Measurements from ENCODE around the gene SPEM3. TPM values are rescaled to one million over a fixed set of nuclear protein-coding genes. Genes with fewer than 3 reads are reported as not detected.

The SPEM3 gene
- total RNA-seq, 4 donors from 2014 or later = not detected

GRCh38 chr17:7425756-7426155 lies 2.9 kb upstream of the SPEM3 start:
- in situ Hi-C loops (cut with MboI; ENCODE audit: low sequenced_read_pairs in 4 of 4) (loop anchor here in 1 of 4 donors (25.0 kb wide), 1 partner anchor 137 kb away; the partner anchor contains the start of genes SENP3 and TNFSF13), intact Hi-C loops (cut with DNase I; ENCODE audit: low total_unique reads) (no loop called here)
- Histone ChIP-seq H3K27ac (no peak overlapping the region), H3K36me3 (no peaks in the 10 kb centered on the region), H3K4me3 (no peak overlapping the region), H3K9me3 (no peaks in the 10 kb centered on the region), H3K27me3 (no peaks in the 10 kb centered on the region), H3K4me1 (no peaks in the 10 kb centered on the region)
- DNase-seq (no peak), ATAC-seq (no peak)
- TF ChIP-seq POLR2A (IDR thresholded peaks at IDR 0.05) = no peak
- no peak for TF ChIP-seq CTCF (IDR thresholded peaks at IDR 0.05 in 4 of 5, conservative IDR thresholded peaks at IDR 0.05 in 1 of 5)

GRCh38 chr17:7426203-7426863 lies 2.3 kb upstream of the SPEM3 start:
- H3K36me3 ChIP-seq = no peaks in the 10 kb centered on the region
- no peak for DNase-seq
- no peaks in the 10 kb centered on the region for H3K27me3 ChIP-seq
- H3K27ac ChIP-seq = no peak overlapping the region
- TF ChIP-seq CTCF (IDR thresholded peaks at IDR 0.05 in 4 of 5, conservative IDR thresholded peaks at IDR 0.05 in 1 of 5) (no peak), POLR2A (IDR thresholded peaks at IDR 0.05) (no peak)
- in situ Hi-C loops (cut with MboI; ENCODE audit: low sequenced_read_pairs in 4 of 4) (loop anchor here in 1 of 4 donors (25.0 kb wide), 1 partner anchor 136 kb away; the partner anchor contains the start of genes SENP3 and TNFSF13), intact Hi-C loops (cut with DNase I; ENCODE audit: low total_unique reads) (no loop called here)
- no peak for ATAC-seq
- no peak overlapping the region for H3K4me3 ChIP-seq
- H3K9me3 ChIP-seq = no peaks in the 10 kb centered on the region
- no peaks in the 10 kb centered on the region for H3K4me1 ChIP-seq

- no peaks in the 10 kb centered on the region for H3K9me3 ChIP-seq
- in situ Hi-C loops (cut with MboI; ENCODE audit: low sequenced_read_pairs in 4 of 4) (loop anchor here in 1 of 4 donors (25.0 kb wide), 1 partner anchor 135 kb away; the partner anchor contains the start of genes SENP3 and TNFSF13), intact Hi-C loops (cut with DNase I; ENCODE audit: low total_unique reads) (no loop called here)
- H3K4me3 ChIP-seq = no peak overlapping the region
- TF ChIP-seq POLR2A (IDR thresholded peaks at IDR 0.05) (no peak), CTCF (IDR thresholded peaks at IDR 0.05 in 4 of 5, conservative IDR thresholded peaks at IDR 0.05 in 1 of 5) (no peak)
- no peaks in the 10 kb centered on the region for H3K36me3 ChIP-seq
- DNase-seq = no peak
- H3K27ac ChIP-seq = no peak overlapping the region
- no peaks in the 10 kb centered on the region for H3K4me1 ChIP-seq
- no peak for ATAC-seq
- no peaks in the 10 kb centered on the region for H3K27me3 ChIP-seq
Observed at GRCh38 chr17:7426896-7427489, 1.7 kb upstream of the SPEM3 start.

GRCh38 chr17:7427549-7427948 lies 1.1 kb upstream of the SPEM3 start:
- no peak overlapping the region for H3K4me3 ChIP-seq
- ATAC-seq (no peak), DNase-seq (no peak)
- H3K9me3 ChIP-seq = no peaks in the 10 kb centered on the region
- no peaks in the 10 kb centered on the region for H3K27me3 ChIP-seq
- no peak for TF ChIP-seq POLR2A (IDR thresholded peaks at IDR 0.05)
- TF ChIP-seq CTCF (IDR thresholded peaks at IDR 0.05 in 4 of 5, conservative IDR thresholded peaks at IDR 0.05 in 1 of 5) = no peak
- H3K4me1 ChIP-seq = no peaks in the 10 kb centered on the region
- in situ Hi-C loops (cut with MboI; ENCODE audit: low sequenced_read_pairs in 4 of 4) = loop anchor here in 1 of 4 donors (25.0 kb wide), 1 partner anchor 135 kb away; the partner anchor contains the start of genes SENP3 and TNFSF13
- no peak overlapping the region for H3K27ac ChIP-seq
- intact Hi-C loops (cut with DNase I; ENCODE audit: low total_unique reads) = no loop called here
- H3K36me3 ChIP-seq = no peaks in the 10 kb centered on the region

Data from gastrocnemius medialis (tissue), 4 donors.